HG02759 (cell line): ENCODE results near the gene GTF2A1.

ENCODE experiments used
- ATAC-seq: cut with Tn5 transposase; IDR thresholded peaks from one replicate; pipeline ENCODE4 v1.9.1; 2021; ENCODE audit warnings: mild to moderate bottlenecking, moderate library complexity; ENCODE audit not compliant: unreplicated experiment

Gene GTF2A1

GRCh38 chr14:81179631-81180030 lies 41.1 kb downstream of the GTF2A1 start:
- no peak for ATAC-seq

GRCh38 chr14:81178063-81178462 lies 42.7 kb downstream of the GTF2A1 start:
- no peak for ATAC-seq

GRCh38 chr14:81177225-81177624 lies 43.5 kb downstream of the GTF2A1 start:
- no peak for ATAC-seq

GRCh38 chr14:81176241-81176640 lies 44.5 kb downstream of the GTF2A1 start:
- ATAC-seq, result no peak

- no peak for ATAC-seq
These were observed 47.9 kb downstream of the GTF2A1 start for GRCh38 chr14:81172881-81173280.

- ATAC-seq, result peak; percentile 19
These were observed 48.4 kb downstream of the GTF2A1 start for GRCh38 chr14:81172353-81172752.

GRCh38 chr14:81170829-81171195 lies 49.9 kb downstream of the GTF2A1 start:
- no peak for ATAC-seq

- peak; percentile 96 for ATAC-seq
These were observed 50.5 kb downstream of the GTF2A1 start for GRCh38 chr14:81170104-81170828.

- ATAC-seq, result peak; percentile 22
These were observed 51.1 kb downstream of the GTF2A1 start for GRCh38 chr14:81169711-81170103.

- no peak for ATAC-seq
These were observed 51.5 kb downstream of the GTF2A1 start for GRCh38 chr14:81169267-81169666.

GRCh38 chr14:81166121-81166520 lies 54.6 kb downstream of the GTF2A1 start:
- ATAC-seq, result no peak

- no peak for ATAC-seq
These were observed 55.6 kb downstream of the GTF2A1 start for GRCh38 chr14:81165188-81165587.

- peak; percentile 95 for ATAC-seq
These were observed 56.5 kb downstream of the GTF2A1 start for GRCh38 chr14:81164167-81164774.

GRCh38 chr14:81162941-81163340 lies 57.8 kb downstream of the GTF2A1 start:
- ATAC-seq, result no peak

- no peak for ATAC-seq
These were observed 59.0 kb downstream of the GTF2A1 start for GRCh38 chr14:81161749-81162148.

GRCh38 chr14:81161088-81161487 lies 59.7 kb downstream of the GTF2A1 start:
- no peak for ATAC-seq

GRCh38 chr14:81157431-81157830 lies 63.3 kb downstream of the GTF2A1 start:
- no peak for ATAC-seq

GRCh38 chr14:81153187-81153586 lies 67.6 kb downstream of the GTF2A1 start:
- no peak for ATAC-seq

GRCh38 chr14:81148635-81149034 lies 72.1 kb downstream of the GTF2A1 start:
- ATAC-seq, result no peak

GRCh38 chr14:81147140-81147897 lies 73.4 kb downstream of the GTF2A1 start:
- no peak for ATAC-seq

- no peak for ATAC-seq
These were observed 75.7 kb downstream of the GTF2A1 start for GRCh38 chr14:81144824-81145603.
